HUES64 (cell line): ENCODE measurements around the gene C3orf70.

Experiments used
- H3K27ac ChIP-seq: 2 replicates; pipeline ENCODE4 v1.7.0; 2013; ENCODE audit warnings: low read depth, low read length, inconsistent platforms
- H3K27me3 ChIP-seq: 2 replicates; pipeline ENCODE4 v1.6.1; 2013; ENCODE audit warnings: mild to moderate bottlenecking, low read length; ENCODE audit not compliant: insufficient read depth
- H3K36me3 ChIP-seq: 2 replicates; pipeline ENCODE4 v1.6.1; 2013; ENCODE audit warnings: mild to moderate bottlenecking, low read length; ENCODE audit not compliant: insufficient read depth
- H3K4me1 ChIP-seq: 2 replicates; pipeline ENCODE4 v1.6.1; 2013; ENCODE audit warnings: mild to moderate bottlenecking, low read length, moderate library complexity; ENCODE audit not compliant: insufficient read depth
- H3K4me3 ChIP-seq: 2 replicates; pipeline ENCODE4 v1.5.1; 2013; ENCODE audit warnings: mild to moderate bottlenecking, low read length, moderate library complexity
- H3K9ac ChIP-seq: 2 replicates; pipeline ENCODE4 v1.6.1; 2013; ENCODE audit warnings: mild to moderate bottlenecking, low read depth, low read length
- H3K9me3 ChIP-seq: 2 replicates; pipeline ENCODE4 v1.6.1; 2013; ENCODE audit warnings: low read depth, low read length; ENCODE audit not compliant: insufficient read depth
- WGBS: fragments of 150-250, 120-280 bp; methylation state at CpG from one replicate; pipeline ENCODE4 v1.1.7; 2013; ENCODE audit warnings: missing lambda C conversion rate; 5-methylcytosine and 5-hydroxymethylcytosine counted together

Gene C3orf70

GRCh38 chr3:185046164-185046515 lies 106.7 kb downstream of the C3orf70 start:
- Histone ChIP-seq H3K9me3 (no peaks in the 10 kb centered on the region), H3K4me1 (no peaks in the 10 kb centered on the region), H3K27me3 (no peaks in the 10 kb centered on the region), H3K27ac (no peak overlapping the region), H3K4me3 (no peak overlapping the region), H3K36me3 (peaks cover 9% of the 10 kb centered on the region), H3K9ac (no peak overlapping the region)
- 94% methylated on average over 1 of the region's 1 CpG for WGBS

GRCh38 chr3:185042312-185043050 lies 110.4 kb downstream of the C3orf70 start:
- H3K27me3 ChIP-seq: no peaks in the 10 kb centered on the region
- 94% methylated on average over 7 of the region's 7 CpGs for WGBS
- H3K4me1 ChIP-seq: no peaks in the 10 kb centered on the region
- no peak overlapping the region for H3K4me3 ChIP-seq
- no peaks in the 10 kb centered on the region for H3K9me3 ChIP-seq
- no peak overlapping the region for H3K27ac ChIP-seq
- no peak overlapping the region for H3K9ac ChIP-seq
- no peaks in the 10 kb centered on the region for H3K36me3 ChIP-seq

- H3K36me3 ChIP-seq: no peaks in the 10 kb centered on the region
- H3K27me3 ChIP-seq: no peaks in the 10 kb centered on the region
- no peak overlapping the region for H3K4me3 ChIP-seq
- no peaks in the 10 kb centered on the region for H3K4me1 ChIP-seq
- WGBS: 94% methylated on average over 4 of the region's 4 CpGs
- H3K27ac ChIP-seq: no peak overlapping the region
- 0 out of 2 replicates have a peak, but pooled peaks cover 2% of the 10 kb centered on the region for H3K9me3 ChIP-seq
- no peak overlapping the region for H3K9ac ChIP-seq
These were observed 111.3 kb downstream of the C3orf70 start for GRCh38 chr3:185041540-185041939.

- Histone ChIP-seq H3K27ac (no peak overlapping the region), H3K9ac (no peak overlapping the region), H3K9me3 (0 out of 2 replicates have a peak, but pooled peaks cover 3% of the 10 kb centered on the region), H3K4me1 (no peaks in the 10 kb centered on the region), H3K36me3 (no peaks in the 10 kb centered on the region), H3K4me3 (no peak overlapping the region), H3K27me3 (no peaks in the 10 kb centered on the region)
- WGBS: 97% methylated on average over 1 of the region's 1 CpG
These were observed 112.4 kb downstream of the C3orf70 start for GRCh38 chr3:185040425-185040824.

GRCh38 chr3:185037801-185038200 lies 115.1 kb downstream of the C3orf70 start:
- 100% methylated on average over 1 of the region's 1 CpG for WGBS
- no peak overlapping the region for H3K4me3 ChIP-seq
- no peaks in the 10 kb centered on the region for H3K4me1 ChIP-seq
- no peak overlapping the region for H3K27ac ChIP-seq
- H3K9ac ChIP-seq: no peak overlapping the region
- H3K9me3 ChIP-seq: 0 out of 2 replicates have a peak, but pooled peaks cover 3% of the 10 kb centered on the region
- H3K27me3 ChIP-seq: no peaks in the 10 kb centered on the region
- H3K36me3 ChIP-seq: no peaks in the 10 kb centered on the region

- Histone ChIP-seq H3K4me1 (no peaks in the 10 kb centered on the region), H3K27ac (no peak overlapping the region), H3K36me3 (no peaks in the 10 kb centered on the region), H3K9ac (no peak overlapping the region), H3K4me3 (no peak overlapping the region), H3K9me3 (no peaks in the 10 kb centered on the region), H3K27me3 (no peaks in the 10 kb centered on the region)
- WGBS: 100% methylated on average over 2 of the region's 3 CpGs
These were observed 121.9 kb downstream of the C3orf70 start for GRCh38 chr3:185030951-185031350.

- WGBS: 93% methylated on average over 3 of the region's 3 CpGs
- Histone ChIP-seq H3K9me3 (no peaks in the 10 kb centered on the region), H3K4me3 (no peak overlapping the region), H3K27me3 (no peaks in the 10 kb centered on the region), H3K4me1 (no peaks in the 10 kb centered on the region), H3K9ac (no peak overlapping the region), H3K36me3 (no peaks in the 10 kb centered on the region), H3K27ac (no peak overlapping the region)
These were observed 122.5 kb downstream of the C3orf70 start for GRCh38 chr3:185030399-185030798.

GRCh38 chr3:185029086-185029485 lies 123.8 kb downstream of the C3orf70 start:
- H3K27ac ChIP-seq: no peak overlapping the region
- WGBS: 92% methylated on average over 1 of the region's 1 CpG
- no peaks in the 10 kb centered on the region for H3K36me3 ChIP-seq
- H3K27me3 ChIP-seq: no peaks in the 10 kb centered on the region
- H3K9ac ChIP-seq: no peak overlapping the region
- no peak overlapping the region for H3K4me3 ChIP-seq
- H3K4me1 ChIP-seq: no peaks in the 10 kb centered on the region
- no peaks in the 10 kb centered on the region for H3K9me3 ChIP-seq

- no peaks in the 10 kb centered on the region for H3K36me3 ChIP-seq
- H3K4me3 ChIP-seq: no peak overlapping the region
- no peaks in the 10 kb centered on the region for H3K27me3 ChIP-seq
- H3K9me3 ChIP-seq: no peaks in the 10 kb centered on the region
- WGBS: 94% methylated on average over 3 of the region's 3 CpGs
- H3K27ac ChIP-seq: no peak overlapping the region
- no peaks in the 10 kb centered on the region for H3K4me1 ChIP-seq
- H3K9ac ChIP-seq: no peak overlapping the region
These were observed 124.7 kb downstream of the C3orf70 start for GRCh38 chr3:185028121-185028520.
